HG02943 (cell line): ENCODE data around the gene LETM1.

Experiments
- ATAC-seq: cut with Tn5 transposase; IDR thresholded peaks from one replicate; pipeline ENCODE4 v1.9.1; 2021; ENCODE audit warnings: mild to moderate bottlenecking, low read depth, moderate library complexity; ENCODE audit not compliant: unreplicated experiment

Gene LETM1

DNA sequence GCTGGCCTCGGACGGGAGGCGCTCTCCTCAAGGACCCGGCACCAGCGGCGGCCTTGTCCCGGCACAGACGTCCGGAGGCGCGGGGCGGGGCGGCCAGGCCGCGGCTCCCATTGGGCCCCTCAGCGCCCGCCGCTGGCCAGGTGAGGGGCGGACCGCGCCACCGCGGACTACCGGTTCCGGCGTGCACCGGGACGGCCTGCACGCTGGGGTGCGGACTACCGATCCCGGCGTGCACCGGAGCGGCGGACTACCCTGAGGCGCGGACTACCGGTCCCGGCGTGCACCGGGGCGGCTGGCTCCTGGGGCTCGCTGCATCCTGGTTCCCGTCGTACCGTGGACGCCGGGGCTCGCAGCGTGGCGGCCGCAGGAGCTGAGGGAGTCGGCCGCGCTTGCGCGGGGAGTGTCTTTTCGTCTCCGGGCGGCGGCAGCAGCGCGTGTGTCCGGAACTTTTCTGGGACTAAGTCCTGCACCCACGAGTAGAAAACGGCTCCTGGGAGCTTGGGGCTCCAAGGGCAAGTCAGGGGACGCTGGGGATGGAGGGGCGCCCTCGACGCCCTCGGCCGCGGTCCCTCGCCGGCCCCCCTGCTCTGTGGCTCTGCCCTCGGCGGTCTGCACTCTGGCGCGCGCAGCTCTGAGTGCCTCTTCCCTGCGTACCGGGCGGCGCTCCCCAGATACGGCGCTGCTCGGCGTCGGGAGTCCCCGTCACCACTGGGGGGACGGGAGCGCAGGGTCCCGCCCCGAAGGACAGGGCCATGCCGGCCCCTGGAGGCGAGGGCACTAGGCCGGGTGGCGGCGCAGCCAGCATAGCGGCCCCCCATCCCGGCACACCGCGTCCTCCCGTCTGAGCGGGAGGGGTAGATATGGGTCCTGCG lies at the start of gene LETM1:
LETM1 (minus strand) TSS at position 86 of the 872 bp plus-strand sequence. CDS start 206 bp downstream, outside the sequence.
- peak; percentile 81 for ATAC-seq

GRCh38 chr4:1904042-1904441 lies 48.1 kb upstream of the LETM1 start:
- no peak for ATAC-seq

DNA sequence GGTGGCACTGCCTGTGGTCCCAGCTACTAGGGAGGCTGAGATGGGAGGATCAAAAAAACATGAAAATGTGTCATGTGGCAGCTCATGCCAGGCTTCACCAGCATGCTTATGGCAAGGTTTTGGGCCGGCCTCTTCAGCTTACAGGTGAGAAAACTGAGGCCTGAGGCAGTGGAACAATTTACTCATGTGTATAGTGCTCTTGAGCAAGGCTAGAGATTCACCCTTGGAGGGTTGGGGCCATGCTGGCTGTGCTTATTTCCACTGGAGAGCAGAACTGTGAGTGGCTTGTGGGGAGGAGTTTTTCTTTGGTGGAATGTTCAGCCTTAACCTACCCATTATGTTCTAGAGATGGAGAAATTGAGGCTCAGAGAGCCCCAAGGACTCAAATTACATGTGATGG lies 47.1 kb upstream of the LETM1 start:
- ATAC-seq: no peak

GRCh38 chr4:1902243-1902642 lies 46.3 kb upstream of the LETM1 start:
- no peak for ATAC-seq

DNA sequence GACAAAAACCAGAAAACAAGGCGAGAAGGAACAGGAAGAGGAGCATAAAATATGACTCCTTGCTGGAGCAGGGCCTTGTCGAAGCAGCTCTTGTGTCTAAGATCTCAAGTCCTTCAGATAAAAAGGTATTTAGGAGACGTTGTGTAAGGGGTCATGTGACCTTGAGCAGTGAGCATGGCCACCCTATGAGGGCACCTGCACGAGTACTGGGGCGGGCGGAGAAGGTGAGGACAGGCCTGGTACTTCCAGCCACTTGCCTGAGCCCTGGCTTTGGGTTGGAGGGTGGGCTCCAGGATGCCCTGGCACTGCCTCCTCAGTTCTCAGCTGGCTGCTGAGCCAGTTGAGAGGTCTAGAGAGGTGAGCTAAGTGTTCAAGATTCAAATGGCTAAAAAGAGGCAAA lies 45.2 kb upstream of the LETM1 start:
- no peak for ATAC-seq

- ATAC-seq: no peak
These were observed 44.7 kb upstream of the LETM1 start for GRCh38 chr4:1900624-1901023.

DNA sequence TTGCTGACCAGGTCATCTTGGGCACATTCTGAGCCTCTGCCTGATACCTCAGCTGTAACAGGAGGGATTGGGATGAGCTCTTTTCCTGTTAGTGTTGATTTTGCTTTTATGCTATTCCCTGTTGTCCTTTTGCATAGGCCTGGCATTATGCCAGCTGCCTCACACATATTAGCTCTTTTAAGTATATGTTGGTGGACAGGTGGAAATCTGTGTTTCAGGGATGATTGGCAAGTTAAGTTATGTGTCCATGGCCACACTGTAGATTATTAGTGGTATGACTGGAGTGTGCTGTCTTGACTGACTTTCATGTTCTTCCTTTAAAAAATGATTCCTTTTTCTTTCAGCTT lies 44.1 kb upstream of the LETM1 start:
- ATAC-seq: no peak

DNA sequence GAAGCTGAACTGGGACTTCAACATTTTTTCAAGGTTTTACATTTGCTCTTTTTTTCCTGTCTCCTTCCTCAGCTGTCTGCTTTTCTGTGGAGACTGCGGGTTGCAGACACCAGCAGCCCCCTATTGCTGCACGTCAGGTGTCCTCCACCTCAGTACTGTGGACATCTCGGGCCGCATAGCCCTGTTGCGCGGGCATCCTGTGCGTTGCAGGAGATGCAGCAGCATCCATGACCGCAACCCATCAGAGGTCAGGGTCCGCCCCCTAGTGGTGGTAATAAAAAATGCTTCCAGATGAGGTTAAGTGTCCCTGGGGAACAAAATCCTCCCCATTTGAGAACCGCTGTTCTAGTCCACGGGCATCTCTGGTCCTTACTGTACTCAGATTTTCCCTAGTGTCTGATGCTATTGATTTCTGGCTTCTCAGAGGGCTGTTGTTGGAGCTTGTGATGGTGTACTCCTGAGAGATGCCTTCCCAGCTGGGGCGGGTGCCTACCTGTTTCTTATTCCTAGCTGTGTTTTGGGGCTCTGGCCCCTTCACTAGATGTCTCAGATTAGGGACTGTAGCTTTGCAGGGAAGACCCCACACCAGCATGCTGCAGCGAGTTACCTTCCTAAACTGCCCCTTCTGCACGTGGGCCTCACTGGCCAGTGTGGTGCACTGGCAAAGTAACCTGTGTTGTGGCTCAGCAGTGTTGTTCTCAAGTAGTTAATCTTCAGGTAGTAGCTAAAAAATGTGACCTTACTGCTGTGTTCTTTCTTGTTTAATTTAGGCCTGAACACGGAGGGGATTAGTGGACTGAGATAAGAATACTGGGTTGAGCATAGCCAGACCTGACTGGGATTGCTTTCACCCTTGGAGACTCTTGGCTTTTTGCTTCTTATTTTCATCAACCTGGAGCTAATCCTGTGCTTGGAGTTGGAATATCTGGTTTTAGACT lies 43.5 kb upstream of the LETM1 start:
- no peak for ATAC-seq

GRCh38 chr4:1898681-1899080 lies 42.7 kb upstream of the LETM1 start:
- ATAC-seq: no peak

DNA sequence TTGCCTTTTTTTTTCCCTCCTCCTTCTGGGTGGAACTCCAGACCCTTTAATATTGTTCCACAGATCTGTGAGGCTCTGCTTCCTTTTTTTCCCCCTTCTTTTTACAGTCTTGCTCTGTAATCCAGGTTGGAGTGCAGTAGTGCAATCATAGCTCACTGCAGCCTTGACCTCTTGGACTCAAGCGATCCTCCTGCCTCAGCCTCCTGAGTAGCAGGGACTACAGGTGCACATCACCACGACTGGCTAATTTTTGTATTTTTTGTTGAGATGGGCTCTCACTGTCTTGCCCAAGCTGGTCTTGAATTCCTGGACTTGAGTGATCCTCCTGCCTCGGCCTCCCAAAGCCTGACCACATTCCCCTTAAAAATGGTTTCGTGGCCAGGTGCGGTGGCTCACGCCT lies 42.1 kb upstream of the LETM1 start:
- ATAC-seq: no peak

- no peak for ATAC-seq
These were observed 40.7 kb upstream of the LETM1 start for GRCh38 chr4:1896658-1896991.

DNA sequence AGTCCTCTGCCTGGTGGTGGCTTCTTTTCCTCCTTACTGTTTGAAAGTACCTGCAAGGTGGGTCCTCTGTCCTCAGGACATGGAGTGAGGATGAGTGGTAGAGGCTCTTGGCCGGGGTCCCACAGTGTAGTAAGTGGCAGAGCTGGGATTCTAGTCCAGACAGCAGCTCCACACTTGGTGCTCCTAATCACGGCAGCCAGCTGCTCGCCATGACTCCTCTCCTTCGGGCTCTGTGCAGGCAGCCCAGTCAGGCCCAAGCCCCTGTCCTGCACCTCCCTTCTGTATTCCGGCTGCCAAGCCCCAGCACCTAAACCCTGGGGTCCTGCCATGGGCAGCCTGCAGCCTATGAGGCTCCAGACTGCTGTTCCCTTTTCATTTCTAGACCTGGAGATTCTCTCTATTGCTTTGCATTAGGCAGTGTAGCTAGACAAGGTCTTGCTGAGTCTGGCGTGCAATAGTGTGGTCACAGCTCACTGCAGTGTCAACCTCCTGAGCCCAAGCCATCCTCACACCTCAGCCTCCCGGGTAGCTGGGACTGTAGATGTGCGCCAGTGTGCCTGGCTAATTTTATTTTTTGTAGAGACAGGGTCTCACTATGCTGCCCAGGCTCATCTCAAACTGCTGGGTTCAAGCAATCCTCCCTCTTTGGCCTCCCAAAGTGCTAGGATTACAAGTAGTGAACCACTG lies 40.2 kb upstream of the LETM1 start:
- ATAC-seq: no peak

GRCh38 chr4:1890979-1891570 lies 35.1 kb upstream of the LETM1 start:
- ATAC-seq: no peak

DNA sequence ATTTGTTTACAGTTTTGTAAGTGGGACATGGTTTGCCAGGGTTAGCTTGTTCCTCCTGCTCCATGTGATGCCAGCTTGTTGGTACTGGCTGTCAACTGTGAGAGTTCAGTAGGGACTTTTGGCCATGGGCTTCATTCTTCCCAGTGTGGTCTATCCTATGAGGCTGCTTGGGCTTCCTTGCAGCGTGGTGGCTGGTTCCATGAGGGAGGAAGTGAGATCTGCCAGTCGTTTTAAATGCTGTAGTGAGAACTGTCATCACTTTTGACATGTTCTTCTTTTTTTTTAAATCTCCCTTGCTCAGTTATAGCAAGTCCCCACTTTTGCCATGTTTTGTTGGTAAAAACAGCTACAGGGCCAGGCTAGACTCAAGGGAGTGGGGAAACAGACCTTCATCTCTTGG lies 31.1 kb upstream of the LETM1 start:
- no peak for ATAC-seq

GRCh38 chr4:1885414-1885813 lies 29.5 kb upstream of the LETM1 start:
- ATAC-seq: no peak

DNA sequence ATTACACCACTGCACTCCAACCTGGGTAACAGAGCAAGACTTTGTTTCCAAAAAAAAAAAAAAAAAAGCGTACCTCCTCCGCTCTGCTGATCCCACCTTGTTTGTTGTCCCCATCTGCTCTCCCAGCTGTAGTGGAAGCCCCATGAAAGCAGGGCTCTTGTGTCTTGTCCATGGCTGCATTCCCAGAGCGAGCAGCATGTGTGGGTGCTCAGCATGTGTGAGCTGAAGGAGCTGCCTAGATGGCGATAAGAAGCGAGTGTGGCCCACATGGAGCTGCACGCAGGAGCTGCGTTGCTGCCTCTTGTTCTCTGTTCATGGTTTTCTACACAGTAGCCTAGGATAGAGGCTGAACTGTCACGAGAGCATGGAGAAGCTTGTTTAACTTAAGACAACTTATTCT lies 27.6 kb upstream of the LETM1 start:
- ATAC-seq: no peak

DNA sequence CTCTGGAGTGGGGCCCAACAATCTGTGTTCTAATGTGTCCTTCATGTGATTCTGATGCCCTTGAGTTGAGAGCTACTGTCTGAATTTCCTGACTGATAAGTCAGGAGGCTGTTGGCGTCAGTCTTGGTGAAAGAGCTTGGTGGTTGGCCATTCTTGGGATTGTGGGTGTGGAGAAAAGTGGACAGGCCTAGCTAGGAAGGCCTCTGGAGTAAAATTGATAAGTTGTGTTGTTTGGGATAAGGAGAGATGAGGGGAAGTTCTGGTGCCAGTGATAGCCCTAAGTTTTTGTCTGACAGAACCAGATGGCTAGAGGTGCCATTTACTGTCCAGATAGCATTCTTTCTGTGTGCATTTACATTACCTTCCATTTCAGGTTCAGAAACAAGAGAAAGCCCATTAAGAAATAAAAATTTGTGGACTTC lies 26.9 kb upstream of the LETM1 start:
- ATAC-seq: no peak

DNA sequence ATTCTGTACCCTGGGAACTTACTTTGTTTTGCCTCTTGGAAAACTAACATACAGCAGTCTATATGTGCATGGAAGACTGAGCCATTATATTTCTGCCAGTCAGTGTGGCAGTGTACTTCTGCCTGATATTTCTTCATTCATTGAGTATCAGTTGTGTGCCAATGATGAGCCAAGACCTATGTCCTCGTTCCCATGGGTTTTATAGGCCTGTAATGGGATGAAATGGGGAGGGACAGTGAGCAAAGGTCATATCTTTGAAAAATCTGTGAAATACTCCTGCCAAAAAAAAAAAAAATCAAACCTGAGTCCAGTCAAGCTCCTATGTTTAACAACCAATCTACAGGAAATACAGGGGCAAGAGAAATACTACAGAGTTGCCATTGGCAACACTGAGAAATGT lies 24.4 kb upstream of the LETM1 start:
- no peak for ATAC-seq

- no peak for ATAC-seq
These were observed 23.5 kb upstream of the LETM1 start for GRCh38 chr4:1879485-1879884.

DNA sequence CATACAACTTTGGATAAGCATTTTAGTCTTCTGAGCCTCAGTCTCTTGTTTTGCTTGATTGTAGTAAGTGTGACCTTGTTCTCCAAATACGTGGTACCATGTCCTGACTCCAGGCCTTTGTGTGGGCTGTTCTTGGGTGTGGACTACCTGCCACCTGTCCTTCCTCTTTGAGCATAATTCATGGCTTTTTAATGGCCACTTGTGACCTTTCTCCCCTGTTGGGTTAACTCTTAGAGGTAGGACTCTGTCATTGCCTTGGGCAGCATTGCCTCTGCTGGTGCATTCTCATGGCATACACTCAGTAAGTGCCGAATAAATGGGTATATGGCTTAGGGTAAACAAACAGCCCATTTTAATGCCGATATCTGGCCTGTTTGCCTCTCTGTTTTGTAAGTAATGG lies 18.2 kb upstream of the LETM1 start:
- no peak for ATAC-seq

DNA sequence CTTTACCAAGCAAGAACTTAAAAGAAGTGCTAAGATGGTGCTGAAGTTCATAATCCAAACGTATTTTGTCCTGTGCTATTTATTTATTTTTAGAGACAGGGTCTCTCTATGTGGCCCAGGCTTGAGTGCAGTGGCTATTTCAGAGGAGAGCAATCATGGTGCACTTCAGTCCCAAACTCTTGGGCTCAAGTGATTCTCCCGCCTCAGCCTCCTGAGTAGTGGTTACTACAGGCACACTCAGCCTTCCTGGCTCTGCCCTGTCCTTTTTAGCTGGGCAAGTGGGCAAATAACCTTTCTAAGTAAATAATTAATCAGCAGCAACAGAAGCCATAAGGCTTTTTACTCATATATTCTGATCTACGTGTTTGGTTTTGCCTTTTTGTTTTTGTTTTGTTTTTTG lies 17.8 kb upstream of the LETM1 start:
- no peak for ATAC-seq
